Neural progenitor cell (in vitro differentiated cells): ENCODE measurements around the gene IL2RA. TPM values are rescaled to one million over a fixed set of nuclear protein-coding genes. Genes with fewer than 3 reads are reported as not detected.
A peak's percentile ranks its signal among the peaks of the same experiment; 100 is the strongest.

Experiments used
- DNase-seq: peaks from one replicate; pipeline ENCODE4 v3.0.0-alpha.2; 2016; ENCODE audit warnings: low spot score
- H2AFZ ChIP-seq: fragments of 200-600 bp; sonication (generic); replicated peaks from 2 replicates; pipeline ENCODE4 v1.6.1; 2016; ENCODE audit warnings: antibody characterized with exemption
- H3F3A ChIP-seq: fragments of 200-600 bp; sonication (generic); 2 replicates; pipeline ENCODE4 v1.6.1; 2016; ENCODE audit warnings: antibody characterized with exemption, low read depth
- H3K27ac ChIP-seq: fragments of 200-600 bp; sonication (generic); 2 replicates; pipeline ENCODE4 v1.5.1; 2016; ENCODE audit warnings: mild to moderate bottlenecking
- H3K27me3 ChIP-seq: fragments of 200-600 bp; sonication (generic); 2 replicates; pipeline ENCODE4 v1.6.1; 2016; ENCODE audit warnings: mild to moderate bottlenecking, moderate library complexity
- H3K36me3 ChIP-seq: fragments of 200-600 bp; sonication (generic); 2 replicates; pipeline ENCODE4 v1.5.1; 2016
- H3K4me1 ChIP-seq: fragments of 200-600 bp; sonication (generic); 2 replicates; pipeline ENCODE4 v1.6.1; 2016; ENCODE audit warnings: mixed run types
- H3K4me2 ChIP-seq: fragments of 200-600 bp; sonication (generic); 2 replicates; pipeline ENCODE4 v1.6.1; 2016
- H3K4me3 ChIP-seq: fragments of 200-600 bp; sonication (generic); 2 replicates; pipeline ENCODE4 v1.5.1; 2016
- H3K79me2 ChIP-seq: fragments of 200-600 bp; sonication (generic); 2 replicates; pipeline ENCODE4 v1.6.1; 2016; ENCODE audit warnings: low read depth
- H3K9ac ChIP-seq: fragments of 200-600 bp; sonication (generic); 2 replicates; pipeline ENCODE4 v1.6.1; 2016
- H3K9me3 ChIP-seq: fragments of 200-600 bp; sonication (generic); 2 replicates; pipeline ENCODE4 v1.5.1; 2016; ENCODE audit warnings: low read depth
- H4K20me1 ChIP-seq: fragments of 200-600 bp; sonication (generic); 2 replicates; pipeline ENCODE4 v1.6.1; 2016; ENCODE audit warnings: low read depth
- H3K27ac Mint-ChIP-seq: 3 replicates; pipeline ENCODE4 v1.8.0; 2021; ENCODE audit warnings: mixed read lengths
- H3K27me3 Mint-ChIP-seq: 2 replicates; pipeline ENCODE4 v1.8.0; 2022; ENCODE audit warnings: low read depth, mild to moderate bottlenecking, inconsistent platforms, moderate library complexity, mixed read lengths; ENCODE audit not compliant: insufficient read depth
- H3K36me3 Mint-ChIP-seq: 3 replicates; pipeline ENCODE4 v1.8.0; 2021; ENCODE audit warnings: mixed read lengths
- H3K4me1 Mint-ChIP-seq: 3 replicates; pipeline ENCODE4 v1.8.0; 2021; ENCODE audit warnings: mixed read lengths
- H3K4me3 Mint-ChIP-seq: 3 replicates; pipeline ENCODE4 v1.8.0; 2021; ENCODE audit warnings: mild to moderate bottlenecking, moderate library complexity, mixed read lengths
- H3K9me3 Mint-ChIP-seq: 3 replicates; pipeline ENCODE4 v1.8.0; 2020; ENCODE audit warnings: mixed read lengths
- EZH2 ChIP-seq: fragments of 200-600 bp; sonication (generic); IDR thresholded peaks from 2 replicates; pipeline ENCODE4 v1.6.1; 2017; ENCODE audit warnings: antibody characterized with exemption, mild to moderate bottlenecking, moderate library complexity
- EZH2phosphoT487 ChIP-seq: fragments of 200-600 bp; sonication (generic); IDR thresholded peaks from 2 replicates; pipeline ENCODE4 v1.6.1; 2017; ENCODE audit warnings: antibody characterized with exemption
- total RNA-seq: library from RNA; depleted of rRNA; stranded (reverse); fragments of >200 nt; gene quantifications from 2 replicates; pipeline ENCODE4 v1.2.3, GENCODE V29; 2015; ENCODE audit warnings: low replicate concordance
- TF ChIP-seq, protein P1 (sequence below): fragments of 200-600 bp; sonication (generic); IDR thresholded peaks from 2 replicates; pipeline ENCODE4 v1.5.1; 2017; ENCODE audit warnings: antibody characterized with exemption, mild to moderate bottlenecking

Gene IL2RA
- total RNA-seq, 1 donor from 2014 or later: not detected

DNA sequence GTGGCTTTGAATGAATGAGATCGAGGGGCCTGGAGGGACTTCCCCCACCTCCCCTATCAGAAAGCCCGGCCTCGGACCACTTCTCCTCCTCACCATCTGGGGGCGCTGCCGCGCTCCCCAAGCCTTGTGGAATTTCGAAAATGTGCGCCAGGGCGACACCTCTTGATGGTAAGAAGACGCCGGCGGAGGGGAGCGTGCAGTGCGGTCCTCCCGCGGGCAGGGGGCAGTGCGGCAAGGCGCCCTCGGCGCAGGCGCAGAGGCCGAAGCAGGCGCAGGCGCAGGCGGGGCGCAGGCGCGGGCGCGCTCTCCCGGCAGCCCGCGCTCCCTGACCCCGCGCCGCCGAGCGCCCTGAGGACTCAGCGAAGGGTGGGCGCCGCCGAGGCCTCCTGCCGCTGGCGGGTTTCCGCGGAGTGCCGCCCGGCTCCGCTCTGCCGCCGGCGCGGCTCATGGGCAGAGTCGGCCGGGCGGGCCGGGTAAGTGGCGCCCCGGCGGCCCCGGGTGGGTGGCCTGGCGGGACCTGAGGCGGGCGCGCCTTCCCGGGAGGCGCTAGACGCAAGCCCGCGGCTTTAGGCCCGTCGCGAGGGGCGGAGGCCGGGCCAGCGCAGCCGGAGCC lies 26.7 kb upstream of the IL2RA start, which contains the start of gene RBM17:
Gene RBM17, plus strand, starts transcription at position 314 of the 613 bp plus-strand sequence. CDS start 8,032 bp downstream, outside the sequence.
- no peaks in the 10 kb centered on the region for H3F3A ChIP-seq
- H3K4me3 Mint-ChIP-seq: peak within 1 kb of the TSS; percentile 95

DNA sequence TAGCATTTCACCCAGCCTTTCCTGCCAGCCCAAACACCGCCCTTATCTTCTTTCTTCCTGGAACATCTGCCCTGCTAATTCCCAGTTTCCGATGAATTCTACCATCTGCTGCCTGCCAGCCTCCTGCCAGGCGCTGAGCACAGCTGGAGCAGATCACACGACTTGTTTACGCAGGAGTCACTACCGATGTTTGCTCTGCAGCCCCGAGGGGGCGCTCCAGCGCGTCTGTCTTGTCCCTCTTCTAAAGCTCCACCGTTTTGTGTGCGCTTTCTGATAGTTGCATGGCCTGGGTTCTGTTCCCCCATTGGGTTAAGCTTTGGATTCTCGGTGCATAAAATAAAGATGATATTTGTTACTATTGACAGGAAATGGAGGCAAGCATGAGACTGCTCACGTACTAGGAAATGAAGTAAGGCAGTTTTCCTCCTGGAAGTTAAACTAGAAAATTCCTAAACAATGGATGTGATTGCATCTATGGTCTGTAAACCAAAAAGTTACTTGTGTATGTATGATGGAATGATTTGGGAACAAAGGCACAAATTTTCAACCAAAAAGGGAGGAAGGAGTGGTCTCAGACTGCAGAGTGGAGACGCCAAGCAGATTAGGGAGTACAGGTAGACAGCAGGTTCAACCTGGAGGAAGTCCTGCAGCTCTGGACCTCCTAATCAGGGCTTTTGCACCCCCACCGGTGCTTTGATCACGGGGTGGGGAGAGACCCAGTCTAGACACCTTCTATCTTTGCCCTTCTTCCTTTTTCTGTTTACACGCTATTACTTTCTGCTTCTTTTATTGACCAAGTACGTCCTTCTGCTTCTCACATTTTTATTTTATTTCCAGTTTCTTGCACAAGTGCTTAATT lies 24.4 kb upstream of the IL2RA start:
- Mint-ChIP-seq H3K36me3 (no peaks in the 10 kb centered on the region), H3K27ac (no peak overlapping the region), H3K4me1 (peaks cover 27% of the 10 kb centered on the region), H3K27me3 (peaks cover 13% of the 10 kb centered on the region), H3K4me3 (no peak overlapping the region), H3K9me3 (peaks cover 8% of the 10 kb centered on the region)
- peaks cover 25% of the 10 kb centered on the region for H3K79me2 ChIP-seq
- TF ChIP-seq EZH2 (no peak), EZH2phosphoT487 (no peak)
- TF ChIP-seq, protein P1, sequence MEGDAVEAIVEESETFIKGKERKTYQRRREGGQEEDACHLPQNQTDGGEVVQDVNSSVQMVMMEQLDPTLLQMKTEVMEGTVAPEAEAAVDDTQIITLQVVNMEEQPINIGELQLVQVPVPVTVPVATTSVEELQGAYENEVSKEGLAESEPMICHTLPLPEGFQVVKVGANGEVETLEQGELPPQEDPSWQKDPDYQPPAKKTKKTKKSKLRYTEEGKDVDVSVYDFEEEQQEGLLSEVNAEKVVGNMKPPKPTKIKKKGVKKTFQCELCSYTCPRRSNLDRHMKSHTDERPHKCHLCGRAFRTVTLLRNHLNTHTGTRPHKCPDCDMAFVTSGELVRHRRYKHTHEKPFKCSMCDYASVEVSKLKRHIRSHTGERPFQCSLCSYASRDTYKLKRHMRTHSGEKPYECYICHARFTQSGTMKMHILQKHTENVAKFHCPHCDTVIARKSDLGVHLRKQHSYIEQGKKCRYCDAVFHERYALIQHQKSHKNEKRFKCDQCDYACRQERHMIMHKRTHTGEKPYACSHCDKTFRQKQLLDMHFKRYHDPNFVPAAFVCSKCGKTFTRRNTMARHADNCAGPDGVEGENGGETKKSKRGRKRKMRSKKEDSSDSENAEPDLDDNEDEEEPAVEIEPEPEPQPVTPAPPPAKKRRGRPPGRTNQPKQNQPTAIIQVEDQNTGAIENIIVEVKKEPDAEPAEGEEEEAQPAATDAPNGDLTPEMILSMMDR: peak; percentile 94
- H4K20me1 ChIP-seq: peaks cover 25% of the 10 kb centered on the region
- no peak overlapping the region for H3K4me3 ChIP-seq
- H3K4me1 ChIP-seq: peaks cover 15% of the 10 kb centered on the region
- no peaks in the 10 kb centered on the region for H3K36me3 ChIP-seq
- no peak overlapping the region for H3K9ac ChIP-seq
- no peak overlapping the region for H3K4me2 ChIP-seq
- no peak overlapping the region for H3K27ac ChIP-seq
- H3K27me3 ChIP-seq: no peaks in the 10 kb centered on the region
- H3K9me3 ChIP-seq: no peaks in the 10 kb centered on the region
- H3F3A ChIP-seq: no peaks in the 10 kb centered on the region
- H2AFZ ChIP-seq: peak overlapping the region; percentile 58
- DNase-seq: peak; percentile 93

More for the DNA sequence above, 26.7 kb upstream of the IL2RA start, which contains the start of gene RBM17:
- peak; percentile 15 for TF ChIP-seq EZH2
- TF ChIP-seq, protein P1: peak; percentile 100
- TF ChIP-seq EZH2phosphoT487: no peak
- H3K9ac ChIP-seq: peak within 1 kb of the TSS; percentile 90
- H3K27me3 ChIP-seq: no peaks in the 10 kb centered on the region
- H3K79me2 ChIP-seq: peaks cover 47% of the 10 kb centered on the region
- peaks cover 36% of the 10 kb centered on the region for H3K4me1 Mint-ChIP-seq
- DNase-seq: peak; percentile 98
- H3K36me3 ChIP-seq: no peaks in the 10 kb centered on the region
- peaks cover 47% of the 10 kb centered on the region for H4K20me1 ChIP-seq
- H3K9me3 Mint-ChIP-seq: peaks cover 5% of the 10 kb centered on the region
- peak within 1 kb of the TSS; percentile 97 for H3K4me3 ChIP-seq
- no peak within 1 kb of the TSS for H3K27ac ChIP-seq
- H2AFZ ChIP-seq: peak within 1 kb of the TSS; percentile 61
- no peaks in the 10 kb centered on the region for H3K9me3 ChIP-seq
- peaks cover 15% of the 10 kb centered on the region for H3K4me1 ChIP-seq
- H3K36me3 Mint-ChIP-seq: peaks cover 9% of the 10 kb centered on the region
- peak within 1 kb of the TSS; percentile 89 for H3K27ac Mint-ChIP-seq
- peak within 1 kb of the TSS; percentile 97 for H3K4me2 ChIP-seq
- H3K27me3 Mint-ChIP-seq: peaks cover 10% of the 10 kb centered on the region

DNA sequence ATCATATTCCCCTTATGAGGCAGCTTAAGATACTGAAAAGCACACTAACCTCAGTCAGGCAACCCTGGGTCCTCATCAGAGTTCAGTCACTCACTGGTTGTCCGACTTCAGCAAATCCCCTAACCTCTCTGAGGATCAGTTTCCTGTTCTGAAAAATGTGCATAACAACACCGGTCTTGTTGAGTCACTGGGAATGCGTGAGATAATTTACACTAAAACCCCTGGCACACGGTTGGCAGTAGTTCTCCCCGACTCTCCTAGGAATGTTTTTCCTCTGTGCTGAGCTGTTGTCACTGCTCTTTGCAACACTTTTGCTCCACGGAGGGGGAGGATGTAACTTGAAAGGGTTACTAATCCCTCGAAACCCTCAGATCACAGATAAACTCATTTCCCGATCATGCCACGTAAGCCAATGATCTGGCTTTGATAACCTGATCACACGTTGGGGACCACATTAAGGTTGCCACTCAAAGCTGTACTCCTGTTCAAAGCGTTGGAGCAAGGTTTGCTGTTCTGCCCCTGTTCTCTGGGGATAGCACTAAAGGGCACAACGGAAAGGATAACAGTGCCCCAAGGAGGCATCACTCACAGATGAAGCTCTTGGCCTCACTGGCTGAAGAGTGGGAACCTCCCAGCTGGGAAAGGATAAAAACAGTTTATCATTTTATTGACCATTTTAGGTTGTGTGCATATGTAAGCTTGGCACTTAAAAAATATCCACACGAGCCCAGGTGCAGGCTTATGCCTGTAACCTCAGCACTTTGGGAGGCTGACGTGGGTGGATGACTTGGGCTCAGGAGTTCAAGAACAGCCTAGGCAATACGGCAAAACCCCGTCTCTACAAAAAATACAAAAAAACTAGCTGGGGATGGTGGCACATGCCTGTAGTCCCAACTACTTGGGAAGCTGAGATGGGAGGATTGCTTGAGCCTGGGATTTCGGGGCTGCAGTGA lies 21.6 kb upstream of the IL2RA start:
- no peak overlapping the region for H3K27ac Mint-ChIP-seq
- Histone ChIP-seq H2AFZ (no peak overlapping the region), H3K79me2 (no peaks in the 10 kb centered on the region), H3F3A (no peaks in the 10 kb centered on the region), H3K27ac (no peak overlapping the region), H3K36me3 (no peaks in the 10 kb centered on the region), H3K9me3 (no peaks in the 10 kb centered on the region), H3K27me3 (no peaks in the 10 kb centered on the region), H4K20me1 (no peaks in the 10 kb centered on the region), H3K4me1 (no peaks in the 10 kb centered on the region), H3K4me2 (no peak overlapping the region), H3K9ac (no peak overlapping the region), H3K4me3 (no peak overlapping the region)
- H3K36me3 Mint-ChIP-seq: no peaks in the 10 kb centered on the region
- no peak overlapping the region for H3K4me3 Mint-ChIP-seq
- no peak for DNase-seq
- peaks cover 12% of the 10 kb centered on the region for H3K27me3 Mint-ChIP-seq
- H3K9me3 Mint-ChIP-seq: peaks cover 8% of the 10 kb centered on the region
- H3K4me1 Mint-ChIP-seq: peaks cover 9% of the 10 kb centered on the region
- TF ChIP-seq, protein P1: no peak
